ENCODE data around the gene GCNA.

GCNA gene

DNA sequence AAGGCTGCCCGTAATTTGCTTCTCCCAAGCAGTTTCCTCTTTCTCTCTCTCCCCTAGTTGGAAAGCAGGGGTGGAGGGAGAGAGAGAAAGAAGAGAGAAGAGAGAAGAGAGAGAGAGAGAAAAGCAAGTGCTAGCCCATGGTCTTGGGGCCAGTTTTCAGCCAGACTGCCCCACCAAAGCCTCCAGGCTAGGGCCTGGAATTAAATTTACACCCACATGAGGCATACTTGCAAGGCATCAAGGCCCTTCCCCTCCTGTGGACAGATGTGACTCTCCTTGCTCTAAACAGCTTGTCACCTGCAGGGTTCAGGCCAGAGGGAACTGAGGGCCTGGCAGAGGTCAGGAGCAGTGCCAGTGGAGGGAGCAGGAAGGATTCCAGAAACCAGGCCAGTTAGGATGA, 41.7 kb downstream of the GCNA start:
- no peak overlapping the region for H3K4me3 ChIP-seq (ENCODE audit: low read length)
- DNase-seq (ENCODE audit: low read depth): no peak
- TF ChIP-seq CTCF (conservative IDR thresholded peaks at IDR 0.05; ENCODE audit: low read depth, low read length): no peak

GRCh38 chrX:71621603-71622002, 43.4 kb downstream of the GCNA start:
- DNase-seq (ENCODE audit: low read depth): no peak
- TF ChIP-seq CTCF (conservative IDR thresholded peaks at IDR 0.05; ENCODE audit: low read depth, low read length): no peak
- H3K4me3 ChIP-seq (ENCODE audit: low read length): no peak overlapping the region

DNA sequence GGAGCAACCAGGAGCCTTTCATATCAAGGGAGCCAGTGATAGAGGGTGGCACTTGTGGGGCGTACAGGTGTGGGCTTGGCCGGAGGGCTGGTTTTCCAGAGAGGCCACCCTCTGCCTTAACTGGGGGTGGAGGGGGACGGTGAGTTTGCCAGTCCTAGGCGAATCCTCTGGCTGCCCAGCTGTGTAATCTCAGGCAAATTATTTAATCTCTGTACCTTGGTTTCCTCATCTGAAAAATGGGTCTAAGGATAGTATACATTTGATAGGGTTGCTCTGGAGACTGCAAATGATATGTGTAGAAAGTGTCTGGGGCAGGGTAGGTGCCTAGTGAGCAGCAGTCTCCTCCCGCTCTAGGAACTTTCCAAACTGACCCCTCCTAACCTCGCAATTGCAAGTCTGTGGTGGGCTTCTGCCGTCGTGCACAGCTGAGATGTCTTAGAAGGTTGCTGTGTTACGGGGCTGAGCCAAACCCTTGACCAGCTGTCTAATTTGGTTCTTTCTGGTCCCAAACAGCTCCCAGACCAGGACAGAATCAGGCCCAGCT, 43.9 kb downstream of the GCNA start:
- TF ChIP-seq CTCF (conservative IDR thresholded peaks at IDR 0.05; ENCODE audit: low read depth, low read length): no peak
- DNase-seq (ENCODE audit: low read depth): no peak
- no peak overlapping the region for H3K4me3 ChIP-seq (ENCODE audit: low read length)

GRCh38 chrX:71622576-71623450, 44.6 kb downstream of the GCNA start:
- TF ChIP-seq CTCF (conservative IDR thresholded peaks at IDR 0.05; ENCODE audit: low read depth, low read length): no peak
- H3K4me3 ChIP-seq (ENCODE audit: low read length): no peak overlapping the region
- no peak for DNase-seq (ENCODE audit: low read depth)

GRCh38 chrX:71623714-71624113, 45.5 kb downstream of the GCNA start:
- DNase-seq (ENCODE audit: low read depth): no peak
- TF ChIP-seq CTCF (conservative IDR thresholded peaks at IDR 0.05; ENCODE audit: low read depth, low read length): no peak

DNA sequence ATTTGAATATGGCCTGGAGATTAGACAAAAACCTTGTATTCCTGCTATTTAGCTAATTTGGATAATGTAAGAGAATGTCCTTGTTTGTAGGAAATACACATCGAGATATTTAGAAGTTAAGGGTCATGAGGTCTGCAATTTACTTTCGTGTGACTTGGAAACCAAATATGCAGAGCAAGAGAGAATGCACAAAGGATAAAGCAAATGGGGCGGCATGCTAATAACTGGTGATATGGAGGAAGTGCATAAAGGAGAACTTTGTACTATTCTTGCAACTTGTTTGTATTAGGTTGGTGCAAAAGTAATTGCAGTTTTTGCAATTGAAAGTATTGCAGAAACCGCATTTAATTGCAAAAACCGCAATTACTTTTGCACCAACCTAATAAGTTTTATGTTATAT, 47.2 kb downstream of the GCNA start:
- DNase-seq (ENCODE audit: low read depth): no peak
- no peak for TF ChIP-seq CTCF (conservative IDR thresholded peaks at IDR 0.05; ENCODE audit: low read depth, low read length)
- no peak overlapping the region for H3K4me3 ChIP-seq (ENCODE audit: low read length)

More at GRCh38 chrX:71623714-71624113, 45.5 kb downstream of the GCNA start:
- H3K4me3 ChIP-seq (ENCODE audit: low read length): no peak overlapping the region

- DNase-seq (ENCODE audit: low read depth): no peak
- TF ChIP-seq CTCF (conservative IDR thresholded peaks at IDR 0.05; ENCODE audit: low read depth, low read length): no peak
- no peak overlapping the region for H3K4me3 ChIP-seq (ENCODE audit: low read length)
Observed at GRCh38 chrX:71626576-71626975, 48.3 kb downstream of the GCNA start.

Measured in retinal pigment epithelial cell (primary cell).